Prostate gland (tissue), 2 donors: ENCODE measurements around the gene NANOG.

Source experiments
- CTCF ChIP-seq, 4 experiments: fragments of 200-600 bp in 2 of 4; fragments of 450-650 bp in 2 of 4; sonication (generic) in 2 of 4; IDR thresholded peaks; 1 replicate in 3 of 4; 2 replicates in 1 of 4; pipeline ENCODE4 v1.5.1; 2016 to 2019; ENCODE audit warnings: antibody characterized with exemption in 4 of 4, mild to moderate bottlenecking in 2 of 4, moderate library complexity in 2 of 4
- POLR2A ChIP-seq: fragments of 450-650 bp; IDR thresholded peaks from one replicate; pipeline ENCODE4 v1.6.1; 2016; ENCODE audit warnings: antibody characterized with exemption, mild to moderate bottlenecking
- POLR2AphosphoS5 ChIP-seq: sonication (generic); formaldehyde crosslinking; IDR thresholded peaks from one replicate; pipeline ENCODE4 v1.6.1; 2017; ENCODE audit warnings: antibody characterized with exemption

GRCh38 chr12:7832059-7832696 is 43.0 kb downstream of the NANOG start:
- TF ChIP-seq POLR2A (no peak), CTCF (IDR thresholded peaks at IDR 0.05) (peak in 1 of 4 experiments; percentile 26), POLR2AphosphoS5 (no peak)
